MM.1S (cell line): ENCODE results near the gene WNT2B.

Experiments used
- DNase-seq: peaks from one replicate; pipeline ENCODE4 v3.0.0-alpha.2; 2015
- H2AFZ ChIP-seq: fragments of 300-600 bp; sonication (generic); 2 replicates; pipeline ENCODE4 v1.6.0; 2016; ENCODE audit warnings: antibody characterized with exemption, low read length
- H3F3A ChIP-seq: fragments of 300-600 bp; sonication (generic); 2 replicates; pipeline ENCODE4 v1.6.1; 2016; ENCODE audit warnings: mild to moderate bottlenecking, antibody characterized with exemption, low read length, moderate library complexity, mixed read lengths; ENCODE audit not compliant: insufficient read depth
- H3K27ac ChIP-seq: fragments of 300-600 bp; sonication (generic); 2 replicates; pipeline ENCODE4 v1.5.1; 2016; ENCODE audit warnings: mild to moderate bottlenecking, low read length
- H3K27me3 ChIP-seq: fragments of 300-600 bp; sonication (generic); replicated peaks from 2 replicates; pipeline ENCODE4 v1.6.0; 2016; ENCODE audit warnings: low read length; ENCODE audit not compliant: insufficient read depth
- H3K36me3 ChIP-seq: fragments of 300-600 bp; sonication (generic); replicated peaks from 2 replicates; pipeline ENCODE4 v1.6.1; 2016; ENCODE audit warnings: mild to moderate bottlenecking, low read length, mixed read lengths; ENCODE audit not compliant: insufficient read depth
- H3K4me1 ChIP-seq: fragments of 300-600 bp; sonication (generic); 2 replicates; pipeline ENCODE4 v1.6.1; 2016; ENCODE audit warnings: low read length, mixed read lengths
- H3K4me2 ChIP-seq: fragments of 300-600 bp; sonication (generic); 2 replicates; pipeline ENCODE4 v1.6.0; 2016; ENCODE audit warnings: low read depth, low read length
- H3K4me3 ChIP-seq: fragments of 300-600 bp; sonication (generic); 2 replicates; pipeline ENCODE4 v1.5.1; 2016; ENCODE audit warnings: low read length, mixed read lengths
- H3K79me2 ChIP-seq: fragments of 300-600 bp; sonication (generic); 2 replicates; pipeline ENCODE4 v1.6.1; 2016; ENCODE audit warnings: mixed run types, low read length, mixed read lengths
- H3K9ac ChIP-seq: fragments of 300-600 bp; sonication (generic); 2 replicates; pipeline ENCODE4 v1.6.1; 2016; ENCODE audit warnings: low read length, mixed read lengths
- H3K9me2 ChIP-seq: fragments of 300-600 bp; sonication (generic); replicated peaks from 2 replicates; pipeline ENCODE4 v1.6.1; 2016; ENCODE audit warnings: mild to moderate bottlenecking, low read length, mixed read lengths; ENCODE audit not compliant: insufficient read depth
- H3K9me3 ChIP-seq: fragments of 300-600 bp; sonication (generic); replicated peaks from 2 replicates; pipeline ENCODE4 v1.6.1; 2016; ENCODE audit warnings: mild to moderate bottlenecking, low read length, mixed read lengths; ENCODE audit not compliant: insufficient read depth
- H4K20me1 ChIP-seq: fragments of 300-600 bp; sonication (generic); 2 replicates; pipeline ENCODE4 v1.6.1; 2016; ENCODE audit warnings: mild to moderate bottlenecking, low read length, moderate library complexity, mixed read lengths; ENCODE audit not compliant: insufficient read depth
- CTCF ChIP-seq: fragments of 300-600 bp; sonication (generic); IDR thresholded peaks from 2 replicates; pipeline ENCODE4 v1.5.1; 2016; ENCODE audit warnings: antibody characterized with exemption, low read length, mixed read lengths
- EZH2 ChIP-seq: fragments of 300-600 bp; sonication (generic); optimal IDR thresholded peaks from 2 replicates; pipeline ENCODE3; 2017; ENCODE audit warnings: low read depth, mild to moderate bottlenecking, antibody characterized with exemption, low read length, mixed read lengths
- EZH2phosphoT487 ChIP-seq: fragments of 300-600 bp; sonication (generic); IDR thresholded peaks from 2 replicates; pipeline ENCODE4 v1.6.1; 2018; ENCODE audit warnings: antibody characterized with exemption, low read length

Gene WNT2B

GRCh38 chr1:112522621-112523020 is 13.9 kb downstream of the WNT2B start:
- no peaks in the 10 kb centered on the region for H3K9me2 ChIP-seq
- no peak overlapping the region for H2AFZ ChIP-seq
- H3K27me3 ChIP-seq: no peaks in the 10 kb centered on the region
- H3K4me3 ChIP-seq: no peak overlapping the region
- H3K79me2 ChIP-seq: no peaks in the 10 kb centered on the region
- TF ChIP-seq CTCF (no peak), EZH2 (no peak), EZH2phosphoT487 (no peak)
- no peak overlapping the region for H3K27ac ChIP-seq
- H3K4me2 ChIP-seq: no peak overlapping the region
- H4K20me1 ChIP-seq: no peaks in the 10 kb centered on the region
- no peaks in the 10 kb centered on the region for H3K36me3 ChIP-seq
- H3K9me3 ChIP-seq: no peaks in the 10 kb centered on the region
- no peak for DNase-seq
- no peaks in the 10 kb centered on the region for H3F3A ChIP-seq
- H3K4me1 ChIP-seq: no peaks in the 10 kb centered on the region
- H3K9ac ChIP-seq: no peak overlapping the region

GRCh38 chr1:112524251-112524650 is 15.5 kb downstream of the WNT2B start:
- DNase-seq: no peak
- H3K4me2 ChIP-seq: no peak overlapping the region
- H3K27me3 ChIP-seq: no peaks in the 10 kb centered on the region
- H4K20me1 ChIP-seq: no peaks in the 10 kb centered on the region
- no peaks in the 10 kb centered on the region for H3K9me2 ChIP-seq
- H3K4me3 ChIP-seq: no peak overlapping the region
- H2AFZ ChIP-seq: no peak overlapping the region
- no peaks in the 10 kb centered on the region for H3K4me1 ChIP-seq
- TF ChIP-seq EZH2 (no peak), EZH2phosphoT487 (no peak), CTCF (no peak)
- no peak overlapping the region for H3K9ac ChIP-seq
- no peak overlapping the region for H3K27ac ChIP-seq
- no peaks in the 10 kb centered on the region for H3K36me3 ChIP-seq
- H3K9me3 ChIP-seq: no peaks in the 10 kb centered on the region
- no peaks in the 10 kb centered on the region for H3K79me2 ChIP-seq
- H3F3A ChIP-seq: no peaks in the 10 kb centered on the region

- Histone ChIP-seq H3F3A (no peaks in the 10 kb centered on the region), H3K9me3 (no peaks in the 10 kb centered on the region), H3K36me3 (no peaks in the 10 kb centered on the region), H3K79me2 (no peaks in the 10 kb centered on the region), H2AFZ (no peak overlapping the region), H3K27me3 (no peaks in the 10 kb centered on the region), H3K9me2 (no peaks in the 10 kb centered on the region), H3K4me2 (no peak overlapping the region), H3K9ac (no peak overlapping the region), H3K4me1 (no peaks in the 10 kb centered on the region), H3K27ac (no peak overlapping the region), H3K4me3 (no peak overlapping the region), H4K20me1 (no peaks in the 10 kb centered on the region)
- DNase-seq: no peak
- TF ChIP-seq EZH2: no peak
- no peak for TF ChIP-seq EZH2phosphoT487
- TF ChIP-seq CTCF: no peak
Measured at GRCh38 chr1:112524986-112525385, 16.2 kb downstream of the WNT2B start.
